NB4 (cell line): ENCODE data around the gene MACROD2.

ENCODE experiments used
- POLR2A ChIP-seq: IDR thresholded peaks from 2 replicates; pipeline ENCODE4 v1.6.1; 2011; ENCODE audit warnings: mild to moderate bottlenecking; ENCODE audit not compliant: insufficient read length; ENCODE audit errors: extremely low read depth
- TF ChIP-seq, protein P1 (sequence below): IDR thresholded peaks from one replicate; pipeline ENCODE4 v1.5.1; 2012; ENCODE audit warnings: low read depth, low read length

DNA sequence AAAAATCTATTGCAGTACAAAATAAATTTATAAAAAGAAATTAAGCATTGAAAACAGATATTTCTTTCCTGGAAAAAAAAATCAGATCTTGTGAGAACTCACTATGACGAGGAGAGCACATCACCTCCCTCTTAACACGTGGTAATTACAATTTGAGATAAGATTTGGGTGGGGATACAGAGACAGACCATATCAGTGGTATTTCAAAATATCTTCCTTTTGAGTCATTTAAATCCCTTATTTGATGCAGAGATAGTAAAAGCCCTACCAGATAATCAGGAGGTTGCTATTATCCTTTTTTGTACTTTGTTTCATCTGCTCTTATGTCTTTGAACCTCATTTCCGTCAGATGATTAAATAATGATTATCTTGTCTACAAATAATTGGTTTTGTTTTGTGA lies 1777.5 kb downstream of the MACROD2 start:
- TF ChIP-seq, protein P1, sequence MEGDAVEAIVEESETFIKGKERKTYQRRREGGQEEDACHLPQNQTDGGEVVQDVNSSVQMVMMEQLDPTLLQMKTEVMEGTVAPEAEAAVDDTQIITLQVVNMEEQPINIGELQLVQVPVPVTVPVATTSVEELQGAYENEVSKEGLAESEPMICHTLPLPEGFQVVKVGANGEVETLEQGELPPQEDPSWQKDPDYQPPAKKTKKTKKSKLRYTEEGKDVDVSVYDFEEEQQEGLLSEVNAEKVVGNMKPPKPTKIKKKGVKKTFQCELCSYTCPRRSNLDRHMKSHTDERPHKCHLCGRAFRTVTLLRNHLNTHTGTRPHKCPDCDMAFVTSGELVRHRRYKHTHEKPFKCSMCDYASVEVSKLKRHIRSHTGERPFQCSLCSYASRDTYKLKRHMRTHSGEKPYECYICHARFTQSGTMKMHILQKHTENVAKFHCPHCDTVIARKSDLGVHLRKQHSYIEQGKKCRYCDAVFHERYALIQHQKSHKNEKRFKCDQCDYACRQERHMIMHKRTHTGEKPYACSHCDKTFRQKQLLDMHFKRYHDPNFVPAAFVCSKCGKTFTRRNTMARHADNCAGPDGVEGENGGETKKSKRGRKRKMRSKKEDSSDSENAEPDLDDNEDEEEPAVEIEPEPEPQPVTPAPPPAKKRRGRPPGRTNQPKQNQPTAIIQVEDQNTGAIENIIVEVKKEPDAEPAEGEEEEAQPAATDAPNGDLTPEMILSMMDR = no peak
- no peak for TF ChIP-seq POLR2A
